ENCODE measurements around the gene GAS1. TPM values are rescaled to one million over a fixed set of nuclear protein-coding genes. Genes with fewer than 3 reads are reported as not detected.

Gene GAS1
- total RNA-seq, 6 donors from 2014 or later = 5.5 to 25.6 (median 12.5) TPM

DNA sequence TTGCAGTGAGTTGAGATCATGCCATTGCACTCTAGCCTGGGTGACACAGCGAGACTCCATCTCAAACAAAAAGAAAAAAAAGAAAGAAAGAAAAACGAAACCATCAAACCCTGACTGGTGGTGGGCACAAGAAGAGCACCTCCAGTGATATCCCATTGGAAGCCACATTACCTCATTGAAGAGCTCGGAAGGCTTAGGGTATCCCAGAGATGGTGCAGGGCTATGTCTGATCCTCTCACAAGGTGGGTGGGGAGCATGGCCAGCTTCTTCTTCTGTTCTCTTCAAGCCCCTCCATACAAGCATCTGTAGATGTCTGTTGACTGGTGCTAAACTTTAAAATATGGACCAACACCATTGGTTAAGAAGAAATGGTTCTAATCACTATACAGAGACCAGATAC, 45.8 kb downstream of the GAS1 start:
- DNase-seq (no peak), ATAC-seq (ENCODE audit: low FRiP score in 2 of 2) (no peak)
- Histone ChIP-seq H3K4me1 (peaks cover 0 to 6% (median 3%) of the 10 kb centered on the region in 4 donors), H3K4me3 (no peak overlapping the region), H3K36me3 (no peaks in the 10 kb centered on the region), H3K9me3 (peaks cover 0 to 2% (median 0%) of the 10 kb centered on the region in 4 donors), H3K27ac (no peak overlapping the region), H3K27me3 (peaks cover 0 to 13% (median 0%) of the 10 kb centered on the region in 4 donors)
- WGBS, 2 donors = 77 to 82% methylated on average over 3 of the region's 3 CpGs
- TF ChIP-seq POLR2AphosphoS5 (IDR thresholded peaks at IDR 0.05) (no peak), POLR2A (IDR thresholded peaks at IDR 0.05) (no peak), EP300 (IDR thresholded peaks at IDR 0.05) (no peak)
- TF ChIP-seq, protein P1, sequence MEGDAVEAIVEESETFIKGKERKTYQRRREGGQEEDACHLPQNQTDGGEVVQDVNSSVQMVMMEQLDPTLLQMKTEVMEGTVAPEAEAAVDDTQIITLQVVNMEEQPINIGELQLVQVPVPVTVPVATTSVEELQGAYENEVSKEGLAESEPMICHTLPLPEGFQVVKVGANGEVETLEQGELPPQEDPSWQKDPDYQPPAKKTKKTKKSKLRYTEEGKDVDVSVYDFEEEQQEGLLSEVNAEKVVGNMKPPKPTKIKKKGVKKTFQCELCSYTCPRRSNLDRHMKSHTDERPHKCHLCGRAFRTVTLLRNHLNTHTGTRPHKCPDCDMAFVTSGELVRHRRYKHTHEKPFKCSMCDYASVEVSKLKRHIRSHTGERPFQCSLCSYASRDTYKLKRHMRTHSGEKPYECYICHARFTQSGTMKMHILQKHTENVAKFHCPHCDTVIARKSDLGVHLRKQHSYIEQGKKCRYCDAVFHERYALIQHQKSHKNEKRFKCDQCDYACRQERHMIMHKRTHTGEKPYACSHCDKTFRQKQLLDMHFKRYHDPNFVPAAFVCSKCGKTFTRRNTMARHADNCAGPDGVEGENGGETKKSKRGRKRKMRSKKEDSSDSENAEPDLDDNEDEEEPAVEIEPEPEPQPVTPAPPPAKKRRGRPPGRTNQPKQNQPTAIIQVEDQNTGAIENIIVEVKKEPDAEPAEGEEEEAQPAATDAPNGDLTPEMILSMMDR (IDR thresholded peaks at IDR 0.05) = no peak
